Keratinocyte (primary cell): ENCODE data around the gene TUBB4A. TPM values are rescaled to one million over a fixed set of nuclear protein-coding genes. Genes with fewer than 3 reads are reported as not detected.

Experiments used
- DNase-seq: peaks from one replicate; pipeline ENCODE4 v3.0.0-alpha.2; 2011; ENCODE audit warnings: low read depth, missing footprints, low spot score
- FAIRE-seq: peaks from 2 replicates; lab custom pipeline; 2011; peaks lifted over from hg19 to GRCh38; lab: Jason Lieb, UNC
- H2AFZ ChIP-seq: 2 replicates; pipeline ENCODE4 v1.6.0; 2012; ENCODE audit warnings: low read length, control low read depth, inconsistent platforms; ENCODE audit not compliant: control insufficient read depth
- H3K27ac ChIP-seq: 2 replicates; pipeline ENCODE4 v1.5.1; 2011; ENCODE audit warnings: low read length; ENCODE audit not compliant: control insufficient read depth, insufficient read depth
- H3K27me3 ChIP-seq: 3 replicates; pipeline ENCODE4 v1.6.0; 2011; ENCODE audit warnings: low read length; ENCODE audit not compliant: control insufficient read depth, insufficient read depth; ENCODE audit errors: extremely low read depth
- H3K36me3 ChIP-seq, 2 experiments: 2 replicates in 1 of 2; 3 replicates in 1 of 2; pipeline ENCODE4 v1.5.1; 2011; ENCODE audit warnings: low read length in 2 of 2, mild to moderate bottlenecking in 1 of 2; ENCODE audit not compliant: control insufficient read depth in 2 of 2, insufficient read depth in 2 of 2; ENCODE audit errors: extremely low read depth in 1 of 2
- H3K4me1 ChIP-seq: 3 replicates; pipeline ENCODE4 v1.5.1; 2011; ENCODE audit warnings: low read length; ENCODE audit not compliant: control insufficient read depth, insufficient read depth; ENCODE audit errors: extremely low read depth
- H3K4me2 ChIP-seq: 3 replicates; pipeline ENCODE4 v1.6.0; 2011; ENCODE audit warnings: low read depth, low read length; ENCODE audit not compliant: control insufficient read depth, insufficient read depth; ENCODE audit errors: extremely low read depth
- H3K4me3 ChIP-seq, 3 experiments: fragments of 200-600 bp in 1 of 3; sonication (generic) in 1 of 3; 2 replicates in 2 of 3; 3 replicates in 1 of 3; pipeline ENCODE4 v1.5.1; 2011 to 2016; ENCODE audit warnings: low read length in 3 of 3, mild to moderate bottlenecking in 3 of 3, control low read depth in 2 of 3, inconsistent platforms in 1 of 3, low read depth in 1 of 3, mixed read lengths in 1 of 3, mixed run types in 1 of 3, moderate library complexity in 1 of 3; ENCODE audit not compliant: control insufficient read depth in 2 of 3, insufficient read depth in 2 of 3; ENCODE audit errors: extremely low read depth in 1 of 3
- H3K79me2 ChIP-seq: 2 replicates; pipeline ENCODE4 v1.6.0; 2012; ENCODE audit warnings: low read length; ENCODE audit not compliant: control insufficient read depth, insufficient read depth
- H3K9ac ChIP-seq: 3 replicates; pipeline ENCODE4 v1.6.0; 2011; ENCODE audit warnings: low read length; ENCODE audit not compliant: control insufficient read depth, insufficient read depth; ENCODE audit errors: extremely low read depth
- H3K9me1 ChIP-seq: 3 replicates; pipeline ENCODE4 v1.6.0; 2011; ENCODE audit warnings: low read length; ENCODE audit not compliant: control insufficient read depth, insufficient read depth; ENCODE audit errors: extremely low read depth
- H3K9me3 ChIP-seq: 2 replicates; pipeline ENCODE4 v1.5.1; 2012; ENCODE audit warnings: low read depth, low read length; ENCODE audit not compliant: control insufficient read depth
- H4K20me1 ChIP-seq: 3 replicates; pipeline ENCODE4 v1.6.0; 2011; ENCODE audit warnings: low read length; ENCODE audit not compliant: control insufficient read depth, insufficient read depth; ENCODE audit errors: extremely low read depth
- CTCF ChIP-seq, 3 experiments: IDR thresholded peaks in 1 of 3; conservative IDR thresholded peaks in 1 of 3; optimal IDR thresholded peaks in 1 of 3; 2 replicates in 2 of 3; 3 replicates in 1 of 3; pipeline versions ENCODE3 to v1.5.1; 2011; ENCODE audit warnings: low read length in 3 of 3, mild to moderate bottlenecking in 3 of 3, moderate library complexity in 2 of 3, control low read depth in 1 of 3, inconsistent platforms in 1 of 3; ENCODE audit not compliant: insufficient read depth in 2 of 3; ENCODE audit errors: extremely low read depth in 1 of 3
- EZH2 ChIP-seq: IDR thresholded peaks from one replicate; pipeline ENCODE4 v1.6.1; 2012; ENCODE audit warnings: inconsistent platforms, mild to moderate bottlenecking, low read length, moderate library complexity
- dilution Hi-C: fragments of 300-500 bp; cut with MboI; formaldehyde crosslinking; loops from one replicate; pipeline ENCODE4 v1.7.0; 2020; ENCODE audit warnings: low sequenced_read_pairs; ENCODE audit not compliant: extremely low pct_ligation_motif_present
- polyA plus RNA-seq, 5 experiments: library from polyadenylated mRNA; depleted of rRNA in 3 of 5; stranded (reverse) in 3 of 5; stranded (forward) in 1 of 5; unstranded in 1 of 5; fragments of >200 nt; gene quantifications; 1 replicate in 1 of 5; 2 replicates in 3 of 5; 3 replicates in 1 of 5; pipeline versions ENCODE4 v1.2.1 to v1.2.3, GENCODE V29; 2011 to 2012; ENCODE audit warnings: missing spikeins in 2 of 5, low read depth in 1 of 5, low replicate concordance in 1 of 5

The TUBB4A gene
- polyA plus RNA-seq, 1 donor (not counting 4 experiments of a cell fraction or from before 2014, with no cell fraction given) = not detected

DNA sequence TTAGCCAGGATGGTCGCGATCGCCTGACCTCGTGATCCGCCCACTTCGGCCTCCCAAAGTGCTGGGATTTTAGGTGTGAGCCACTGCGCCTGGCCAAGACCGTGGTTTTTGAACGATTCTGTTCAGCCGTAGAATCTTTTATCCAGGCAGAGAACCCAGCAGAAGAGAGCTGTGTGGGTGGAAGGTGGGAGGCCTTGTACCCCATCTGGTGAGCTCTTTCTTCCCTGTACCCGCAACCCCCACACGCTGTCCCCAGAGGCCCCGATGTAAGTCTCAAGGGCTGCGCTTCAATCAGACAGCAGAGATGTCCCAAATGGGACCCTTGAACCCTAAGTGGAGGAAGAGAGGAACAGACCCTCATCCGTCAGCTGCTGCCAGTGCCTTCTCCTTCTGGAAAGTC, 46.2 kb downstream of the TUBB4A start:
- FAIRE-seq (no peak), DNase-seq (no peak)
- H3K4me1 ChIP-seq = peaks cover 6% of the 10 kb centered on the region
- no peak overlapping the region for H3K4me3 ChIP-seq
- no peak overlapping the region for H3K27ac ChIP-seq
- no peaks in the 10 kb centered on the region for H3K9me1 ChIP-seq
- no peaks in the 10 kb centered on the region for H3K27me3 ChIP-seq
- no peak overlapping the region for H3K9ac ChIP-seq
- H3K79me2 ChIP-seq = no peaks in the 10 kb centered on the region
- dilution Hi-C loops = no loop called here
- no peak overlapping the region for H3K4me2 ChIP-seq
- H3K36me3 ChIP-seq = peaks cover 6 to 11% of the 10 kb centered on the region in 2 experiments
- H4K20me1 ChIP-seq = no peaks in the 10 kb centered on the region
- peaks cover 6% of the 10 kb centered on the region for H3K9me3 ChIP-seq
- H2AFZ ChIP-seq = no peak overlapping the region
- TF ChIP-seq EZH2 (no peak), CTCF (optimal IDR thresholded peaks at IDR 0.05 in 1 of 3, IDR thresholded peaks at IDR 0.05 in 1 of 3, conservative IDR thresholded peaks at IDR 0.05 in 1 of 3; ENCODE audit: extremely low read depth in 1 of 3, insufficient read depth in 2 of 3, low read length in 3 of 3) (no peak)

DNA sequence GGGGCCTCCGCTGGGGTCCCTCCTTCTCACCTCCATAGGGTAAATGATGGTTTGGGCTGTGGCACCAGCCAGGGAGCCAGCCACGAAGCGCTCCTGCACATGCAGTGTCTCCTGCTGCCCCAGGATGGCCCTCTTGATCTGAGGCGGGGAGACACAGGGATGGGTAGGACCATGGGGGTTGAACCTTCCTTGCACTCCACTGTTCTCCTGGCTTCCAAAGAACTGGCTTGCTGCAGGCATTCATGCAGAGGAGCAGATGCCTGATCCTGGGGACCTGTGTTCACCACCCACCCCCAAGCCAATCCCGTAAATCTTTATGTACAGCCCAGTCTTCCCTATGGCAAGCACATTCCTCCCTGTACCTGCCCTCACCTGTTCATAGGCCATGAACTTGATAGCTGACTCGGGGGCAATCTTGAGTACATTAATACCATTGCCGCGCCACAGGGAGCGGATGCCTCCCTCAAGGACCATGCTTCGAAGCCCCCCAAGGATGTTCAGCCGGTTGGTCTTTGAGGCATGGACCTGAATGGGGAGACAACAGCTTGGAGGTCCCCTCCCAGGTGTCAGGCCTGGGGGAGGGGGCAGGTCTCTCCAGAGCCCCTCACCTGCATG, 48.1 kb downstream of the TUBB4A start:
- H3K36me3 ChIP-seq = peaks cover 6 to 13% of the 10 kb centered on the region in 2 experiments
- FAIRE-seq (no peak), DNase-seq (no peak)
- peaks cover 6% of the 10 kb centered on the region for H3K9me3 ChIP-seq
- H3K4me2 ChIP-seq = no peak overlapping the region
- no peaks in the 10 kb centered on the region for H3K27me3 ChIP-seq
- no peaks in the 10 kb centered on the region for H4K20me1 ChIP-seq
- TF ChIP-seq EZH2 (no peak), CTCF (optimal IDR thresholded peaks at IDR 0.05 in 1 of 3, IDR thresholded peaks at IDR 0.05 in 1 of 3, conservative IDR thresholded peaks at IDR 0.05 in 1 of 3; ENCODE audit: extremely low read depth in 1 of 3, insufficient read depth in 2 of 3, low read length in 3 of 3) (no peak)
- no peaks in the 10 kb centered on the region for H3K79me2 ChIP-seq
- no peak overlapping the region for H3K9ac ChIP-seq
- dilution Hi-C loops = no loop called here
- H3K4me3 ChIP-seq = no peak overlapping the region
- H3K4me1 ChIP-seq = peaks cover 6% of the 10 kb centered on the region
- H2AFZ ChIP-seq = no peak overlapping the region
- H3K9me1 ChIP-seq = no peaks in the 10 kb centered on the region
- H3K27ac ChIP-seq = no peak overlapping the region
